HepG2 (cell line): ENCODE data around the gene CSMD2. TPM values are rescaled to one million over a fixed set of nuclear protein-coding genes. Genes with fewer than 3 reads are reported as not detected.

ENCODE experiments used
- ATAC-seq: fragments of 200-7000 bp; cut with Tn5 transposase; 3 replicates; pipeline ENCODE4 v1.9.1; 2020; ENCODE audit warnings: mild to moderate bottlenecking, moderate library complexity
- BruUV-seq: library from RNA; stranded (reverse); fragments of 400-500 nt; replicated peaks from 2 replicates; lab custom pipeline; 2021; lab: Mats Ljungman, UMichigan
- CTCF ChIA-PET: fragments of 300-600 bp; formaldehyde crosslinking; extraction: SDS; loops from one replicate; lab custom pipeline; 2021; ENCODE audit warnings: low total read pairs, inconsistent platforms, low intra/inter-chr PET ratio; lab: Yijun Ruan, JAX
- POLR2A ChIA-PET: fragments of 350-600 bp; sonication (Branson Sonifier 250); formaldehyde crosslinking; loops from one replicate; lab custom pipeline; 2020; ENCODE audit warnings: antibody characterized with exemption, inconsistent platforms; lab: Yijun Ruan, JAX
- DNase-seq: peaks from one replicate; pipeline ENCODE4 v3.0.0-alpha.2; 2015; ENCODE audit warnings: low spot score
- FAIRE-seq: peaks from 3 replicates; lab custom pipeline; 2011; peaks lifted over from hg19 to GRCh38; lab: Jason Lieb, UNC
- H2AFZ ChIP-seq: one replicate; pipeline ENCODE4 v1.6.1; 2011; ENCODE audit warnings: low read length, inconsistent platforms
- H3K27ac ChIP-seq: fragments of 300-600 bp; 3 replicates; pipeline ENCODE4 v1.8.0; 2011; ENCODE audit warnings: mixed run types, mild to moderate bottlenecking, mixed read lengths, low read length, inconsistent platforms; ENCODE audit not compliant: insufficient read depth; ENCODE audit errors: extremely low read length
- H3K27me3 ChIP-seq, 2 experiments: fragments of 200-600 bp in 1 of 2; 2 replicates in 1 of 2; 3 replicates in 1 of 2; pipeline versions ENCODE4 v1.6.0 to v1.8.0; 2011; ENCODE audit warnings: low read length in 2 of 2, mild to moderate bottlenecking in 2 of 2, moderate library complexity in 2 of 2, inconsistent platforms in 1 of 2; ENCODE audit not compliant: insufficient read depth in 2 of 2, control insufficient read depth in 1 of 2
- H3K36me3 ChIP-seq, 2 experiments: fragments of 200-600 bp in 1 of 2; replicated peaks in 1 of 2; 2 replicates in 1 of 2; 3 replicates in 1 of 2; pipeline versions ENCODE4 v1.5.1 to v1.8.0; 2011; ENCODE audit warnings: low read length in 2 of 2, inconsistent platforms in 1 of 2; ENCODE audit not compliant: insufficient read depth in 2 of 2, control insufficient read depth in 1 of 2
- H3K4me1 ChIP-seq: 2 replicates; pipeline ENCODE4 v1.5.1; 2012; ENCODE audit warnings: low read length, inconsistent platforms; ENCODE audit not compliant: insufficient read depth
- H3K4me2 ChIP-seq: 2 replicates; pipeline ENCODE4 v1.6.0; 2011; ENCODE audit warnings: low read depth, low read length, inconsistent platforms
- H3K4me3 ChIP-seq, 3 experiments: fragments of 200-600 bp in 1 of 3; sonication (generic), shearing (Covaris generic) in 1 of 3; replicated peaks in 1 of 3; 2 replicates each; pipeline ENCODE4 v1.5.1; 2011 to 2016; ENCODE audit warnings: low read length in 3 of 3, inconsistent platforms in 2 of 3, low read depth in 2 of 3, mild to moderate bottlenecking in 2 of 3, control low read depth in 1 of 3, mixed read lengths in 1 of 3; ENCODE audit not compliant: insufficient read depth in 1 of 3
- H3K79me2 ChIP-seq: one replicate; pipeline ENCODE4 v1.6.1; 2011; ENCODE audit warnings: low read length, inconsistent platforms; ENCODE audit not compliant: insufficient read depth
- H3K9ac ChIP-seq: 2 replicates; pipeline ENCODE4 v1.6.0; 2011; ENCODE audit warnings: mild to moderate bottlenecking, low read depth, low read length, inconsistent platforms; ENCODE audit not compliant: insufficient read depth
- H3K9me3 ChIP-seq: 2 replicates; pipeline ENCODE4 v1.5.1; 2012; ENCODE audit warnings: mild to moderate bottlenecking, low read length
- H4K20me1 ChIP-seq: 2 replicates; pipeline ENCODE4 v1.6.0; 2011; ENCODE audit warnings: inconsistent platforms, mild to moderate bottlenecking, low read length, moderate library complexity; ENCODE audit not compliant: insufficient read depth
- STAG1 ChIP-seq: sonication (generic); formaldehyde crosslinking; IDR thresholded peaks from 2 replicates; pipeline ENCODE4 v1.4.0; 2020; ENCODE audit warnings: missing genetic modification reagents
- XRCC5 ChIP-seq: fragments of 200-400 bp; formaldehyde crosslinking; optimal IDR thresholded peaks from 2 replicates; pipeline ENCODE3; 2017; ENCODE audit warnings: mild to moderate bottlenecking, low read length
- ZFX ChIP-seq: sonication (generic); formaldehyde crosslinking; IDR thresholded peaks from 2 replicates; pipeline ENCODE4 v1.4.0; 2020; ENCODE audit warnings: mild to moderate bottlenecking, low read depth, missing genetic modification reagents, moderate library complexity
- WGBS: methylation state at CpG from one replicate; pipeline ENCODE4 v1.1.6; 2017; ENCODE audit warnings: low lambda C conversion rate; 5-methylcytosine and 5-hydroxymethylcytosine counted together
- in situ Hi-C: cut with HindIII; loops from 2 replicates; pipeline ENCODE4 v1.10.0; 2017; ENCODE audit warnings: low pct_unique_long_range_greater_than_20kb; ENCODE audit not compliant: extremely low pct_ligation_motif_present
- intact Hi-C: fragments of 100-400 bp; cut with micrococcal nuclease; formaldehyde crosslinking; loops from one replicate; pipeline ENCODE4 v1.10.0; 2022; ENCODE audit not compliant: unreplicated experiment
- polyA plus RNA-seq, 8 experiments: library from polyadenylated mRNA; depleted of rRNA in 3 of 8; stranded (reverse) in 7 of 8; unstranded in 1 of 8; fragments of >200 nt; fragmentation: Illumina TruSeq in 4 of 8; extraction: Trizol in 4 of 8; gene quantifications; 2 replicates each; pipeline versions ENCODE4 v1.2.1 to v1.2.3, GENCODE V29; 2011 to 2016; ENCODE audit warnings: low read depth in 4 of 8, missing spikeins in 1 of 8, mixed read lengths in 1 of 8; ENCODE audit not compliant: insufficient read depth in 1 of 8
- total RNA-seq, 5 experiments: library from RNA; depleted of rRNA; stranded (reverse); fragments of >200 nt; fragmentation: Illumina TruSeq; extraction: Trizol; gene quantifications; 2 replicates each; pipeline ENCODE4 v1.2.3, GENCODE V29; 2016; ENCODE audit warnings: low read depth in 1 of 5
- TF ChIP-seq, protein P1 (sequence below): sonication (generic); formaldehyde crosslinking; IDR thresholded peaks from 2 replicates; pipeline ENCODE4 v1.4.0; 2020; ENCODE audit warnings: missing genetic modification reagents
- TF ChIP-seq, protein P2 (sequence below): sonication (generic); formaldehyde crosslinking; IDR thresholded peaks from 2 replicates; pipeline ENCODE4 v1.5.0; 2020; ENCODE audit warnings: mild to moderate bottlenecking, missing genetic modification reagents, moderate library complexity
- TF ChIP-seq, protein P3 (sequence below): sonication (generic); formaldehyde crosslinking; IDR thresholded peaks from 2 replicates; pipeline ENCODE4 v1.4.0; 2020; ENCODE audit warnings: missing genetic modification reagents

CSMD2 gene
- total and polyA plus RNA-seq, 2 of the 13 experiments (the other 11 are each of a cell fraction or from before 2014, with no cell fraction given) = not detected

DNA sequence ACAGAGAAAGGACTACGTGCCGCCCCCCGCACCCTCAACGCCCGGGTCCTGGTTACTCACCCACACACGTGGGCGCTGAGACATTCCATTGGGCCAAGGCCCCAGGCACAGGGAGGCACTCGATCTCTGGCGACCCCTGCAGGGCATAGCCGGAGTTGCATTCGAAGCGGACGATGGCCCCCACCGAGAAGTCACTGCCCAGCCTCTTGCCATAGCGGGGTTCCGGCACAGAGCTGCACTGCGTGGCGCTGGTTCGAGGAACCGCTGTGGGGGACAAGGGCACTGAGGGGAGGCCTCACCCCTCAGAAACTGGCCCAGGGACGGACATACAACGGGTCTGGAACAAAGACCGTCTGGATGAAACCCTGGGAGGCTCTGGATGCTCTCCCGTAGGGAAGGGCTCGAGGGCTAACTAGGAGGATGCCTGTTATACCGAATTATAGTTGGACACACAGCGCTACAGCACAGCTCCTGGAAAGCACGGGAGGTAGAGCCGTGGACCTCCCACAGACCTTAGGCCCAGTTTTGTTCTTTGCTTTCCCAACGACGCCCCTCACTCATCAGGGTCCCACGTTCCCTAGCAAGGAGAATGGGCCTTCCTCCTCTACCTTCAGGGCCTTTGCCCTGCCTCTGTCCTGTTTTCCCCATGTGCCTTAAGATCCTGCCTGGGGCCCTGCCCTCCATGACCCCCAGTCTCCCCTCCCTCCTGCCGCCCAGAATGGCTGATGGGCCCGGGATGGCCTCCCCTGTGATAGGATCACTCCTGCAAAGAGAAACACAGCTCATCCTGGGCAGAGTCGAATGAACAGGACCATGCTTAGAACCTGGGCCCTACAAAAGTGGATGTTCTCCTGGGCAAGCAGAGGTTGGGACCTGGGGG lies 539.8 kb downstream of the CSMD2 start:
- in situ Hi-C loops = loop anchor here (25.0 kb wide), 1 partner anchor 537 kb away; the partner anchor contains the start of gene CSMD2
- H3K9ac ChIP-seq = no peak overlapping the region
- no TSS peak for BruUV-seq
- WGBS = 20% methylated on average over 10 of the region's 35 CpGs
- no peaks in the 10 kb centered on the region for H3K9me3 ChIP-seq
- H3K4me3 ChIP-seq = no peak overlapping the region
- peak; percentile 3 for DNase-seq
- H3K4me1 ChIP-seq = no peaks in the 10 kb centered on the region
- ATAC-seq = peak; percentile 67
- H3K36me3 ChIP-seq = no peaks in the 10 kb centered on the region
- no peak overlapping the region for H3K4me2 ChIP-seq
- no peak for FAIRE-seq
- ChIA-PET POLR2A (no interaction called here), CTCF (no interaction called here)
- no peaks in the 10 kb centered on the region for H3K79me2 ChIP-seq
- intact Hi-C loops = no loop called here
- no peak overlapping the region for H3K27ac ChIP-seq
- no peak overlapping the region for H2AFZ ChIP-seq
- TF ChIP-seq STAG1 = peak; percentile 22; the same call in 1 of the 2 replicates
- TF ChIP-seq, protein P1, sequence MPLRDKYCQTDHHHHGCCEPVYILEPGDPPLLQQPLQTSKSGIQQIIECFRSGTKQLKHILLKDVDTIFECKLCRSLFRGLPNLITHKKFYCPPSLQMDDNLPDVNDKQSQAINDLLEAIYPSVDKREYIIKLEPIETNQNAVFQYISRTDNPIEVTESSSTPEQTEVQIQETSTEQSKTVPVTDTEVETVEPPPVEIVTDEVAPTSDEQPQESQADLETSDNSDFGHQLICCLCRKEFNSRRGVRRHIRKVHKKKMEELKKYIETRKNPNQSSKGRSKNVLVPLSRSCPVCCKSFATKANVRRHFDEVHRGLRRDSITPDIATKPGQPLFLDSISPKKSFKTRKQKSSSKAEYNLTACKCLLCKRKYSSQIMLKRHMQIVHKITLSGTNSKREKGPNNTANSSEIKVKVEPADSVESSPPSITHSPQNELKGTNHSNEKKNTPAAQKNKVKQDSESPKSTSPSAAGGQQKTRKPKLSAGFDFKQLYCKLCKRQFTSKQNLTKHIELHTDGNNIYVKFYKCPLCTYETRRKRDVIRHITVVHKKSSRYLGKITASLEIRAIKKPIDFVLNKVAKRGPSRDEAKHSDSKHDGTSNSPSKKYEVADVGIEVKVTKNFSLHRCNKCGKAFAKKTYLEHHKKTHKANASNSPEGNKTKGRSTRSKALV (CRISPR knock-in tag) = no peak
- TF ChIP-seq, protein P2, sequence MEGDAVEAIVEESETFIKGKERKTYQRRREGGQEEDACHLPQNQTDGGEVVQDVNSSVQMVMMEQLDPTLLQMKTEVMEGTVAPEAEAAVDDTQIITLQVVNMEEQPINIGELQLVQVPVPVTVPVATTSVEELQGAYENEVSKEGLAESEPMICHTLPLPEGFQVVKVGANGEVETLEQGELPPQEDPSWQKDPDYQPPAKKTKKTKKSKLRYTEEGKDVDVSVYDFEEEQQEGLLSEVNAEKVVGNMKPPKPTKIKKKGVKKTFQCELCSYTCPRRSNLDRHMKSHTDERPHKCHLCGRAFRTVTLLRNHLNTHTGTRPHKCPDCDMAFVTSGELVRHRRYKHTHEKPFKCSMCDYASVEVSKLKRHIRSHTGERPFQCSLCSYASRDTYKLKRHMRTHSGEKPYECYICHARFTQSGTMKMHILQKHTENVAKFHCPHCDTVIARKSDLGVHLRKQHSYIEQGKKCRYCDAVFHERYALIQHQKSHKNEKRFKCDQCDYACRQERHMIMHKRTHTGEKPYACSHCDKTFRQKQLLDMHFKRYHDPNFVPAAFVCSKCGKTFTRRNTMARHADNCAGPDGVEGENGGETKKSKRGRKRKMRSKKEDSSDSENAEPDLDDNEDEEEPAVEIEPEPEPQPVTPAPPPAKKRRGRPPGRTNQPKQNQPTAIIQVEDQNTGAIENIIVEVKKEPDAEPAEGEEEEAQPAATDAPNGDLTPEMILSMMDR (CRISPR knock-in tag) = peak; percentile 67
- peak; percentile 24 for TF ChIP-seq XRCC5
- no peak for TF ChIP-seq ZFX
- TF ChIP-seq, protein P3, sequence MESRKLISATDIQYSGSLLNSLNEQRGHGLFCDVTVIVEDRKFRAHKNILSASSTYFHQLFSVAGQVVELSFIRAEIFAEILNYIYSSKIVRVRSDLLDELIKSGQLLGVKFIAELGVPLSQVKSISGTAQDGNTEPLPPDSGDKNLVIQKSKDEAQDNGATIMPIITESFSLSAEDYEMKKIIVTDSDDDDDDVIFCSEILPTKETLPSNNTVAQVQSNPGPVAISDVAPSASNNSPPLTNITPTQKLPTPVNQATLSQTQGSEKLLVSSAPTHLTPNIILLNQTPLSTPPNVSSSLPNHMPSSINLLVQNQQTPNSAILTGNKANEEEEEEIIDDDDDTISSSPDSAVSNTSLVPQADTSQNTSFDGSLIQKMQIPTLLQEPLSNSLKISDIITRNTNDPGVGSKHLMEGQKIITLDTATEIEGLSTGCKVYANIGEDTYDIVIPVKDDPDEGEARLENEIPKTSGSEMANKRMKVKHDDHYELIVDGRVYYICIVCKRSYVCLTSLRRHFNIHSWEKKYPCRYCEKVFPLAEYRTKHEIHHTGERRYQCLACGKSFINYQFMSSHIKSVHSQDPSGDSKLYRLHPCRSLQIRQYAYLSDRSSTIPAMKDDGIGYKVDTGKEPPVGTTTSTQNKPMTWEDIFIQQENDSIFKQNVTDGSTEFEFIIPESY (CRISPR knock-in tag) = peak; percentile 81; the same call in 1 of the 2 replicates
- H3K27me3 ChIP-seq = peaks cover 0 to 20% of the 10 kb centered on the region in 2 experiments; a peak in 2 of 5 replicates
- H4K20me1 ChIP-seq = no peaks in the 10 kb centered on the region
